Measurements from ENCODE around the gene CD300LB.

The CD300LB gene

DNA sequence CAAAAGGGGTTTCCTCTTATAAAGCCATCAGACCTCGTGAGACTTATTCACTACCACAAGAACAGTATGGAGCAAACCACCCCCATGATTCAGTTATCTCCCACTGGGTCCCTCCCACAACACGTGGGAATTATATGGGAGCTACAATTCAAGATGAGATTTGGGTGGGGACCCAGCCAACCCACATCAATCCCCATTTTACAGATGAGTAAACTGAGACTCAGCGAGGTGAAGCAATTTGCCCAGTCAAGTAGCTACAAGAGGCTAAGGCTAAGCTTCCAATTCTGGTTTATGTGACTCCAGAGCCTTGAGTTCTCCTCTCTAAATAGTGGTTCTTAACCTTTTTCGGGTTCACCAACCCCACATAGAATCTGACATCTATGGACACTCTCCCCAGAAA lies 56.1 kb downstream of the CD300LB start:
- Histone ChIP-seq H3K4me1 (ENCODE audit: control insufficient read depth, low read length) (peaks cover 3% of the 10 kb centered on the region; the same call in 1 of the 2 replicates), H3K27me3 (ENCODE audit: control insufficient read depth, low read length) (no peaks in the 10 kb centered on the region), H3K36me3 (ENCODE audit: control insufficient read depth, low read length) (no peaks in the 10 kb centered on the region), H3K4me2 (ENCODE audit: low read length) (no peak overlapping the region), H3K4me3 (ENCODE audit: low read length) (no peak overlapping the region), H3F3A (ENCODE audit: control insufficient read depth, insufficient read depth) (no peaks in the 10 kb centered on the region), H4K20me1 (ENCODE audit: control insufficient read depth, insufficient read depth, low read depth, low read length) (no peaks in the 10 kb centered on the region), H3K9me2 (replicated peaks; ENCODE audit: control insufficient read depth, low read length) (no peaks in the 10 kb centered on the region), H3K9me3 (ENCODE audit: control insufficient read depth, insufficient read depth, low read length) (no peaks in the 10 kb centered on the region), H3K79me2 (ENCODE audit: control insufficient read depth, low read length) (no peaks in the 10 kb centered on the region), H3K27ac (ENCODE audit: low read depth, low read length) (no peak overlapping the region)
- TF ChIP-seq, protein P1, sequence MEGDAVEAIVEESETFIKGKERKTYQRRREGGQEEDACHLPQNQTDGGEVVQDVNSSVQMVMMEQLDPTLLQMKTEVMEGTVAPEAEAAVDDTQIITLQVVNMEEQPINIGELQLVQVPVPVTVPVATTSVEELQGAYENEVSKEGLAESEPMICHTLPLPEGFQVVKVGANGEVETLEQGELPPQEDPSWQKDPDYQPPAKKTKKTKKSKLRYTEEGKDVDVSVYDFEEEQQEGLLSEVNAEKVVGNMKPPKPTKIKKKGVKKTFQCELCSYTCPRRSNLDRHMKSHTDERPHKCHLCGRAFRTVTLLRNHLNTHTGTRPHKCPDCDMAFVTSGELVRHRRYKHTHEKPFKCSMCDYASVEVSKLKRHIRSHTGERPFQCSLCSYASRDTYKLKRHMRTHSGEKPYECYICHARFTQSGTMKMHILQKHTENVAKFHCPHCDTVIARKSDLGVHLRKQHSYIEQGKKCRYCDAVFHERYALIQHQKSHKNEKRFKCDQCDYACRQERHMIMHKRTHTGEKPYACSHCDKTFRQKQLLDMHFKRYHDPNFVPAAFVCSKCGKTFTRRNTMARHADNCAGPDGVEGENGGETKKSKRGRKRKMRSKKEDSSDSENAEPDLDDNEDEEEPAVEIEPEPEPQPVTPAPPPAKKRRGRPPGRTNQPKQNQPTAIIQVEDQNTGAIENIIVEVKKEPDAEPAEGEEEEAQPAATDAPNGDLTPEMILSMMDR (IDR thresholded peaks at IDR 0.05; ENCODE audit: low read depth, low read length, poor library complexity, severe bottlenecking), result no peak
- TF ChIP-seq EZH2phosphoT487 (IDR thresholded peaks at IDR 0.05; ENCODE audit: borderline replicate concordance, low read length), result no peak

DNA sequence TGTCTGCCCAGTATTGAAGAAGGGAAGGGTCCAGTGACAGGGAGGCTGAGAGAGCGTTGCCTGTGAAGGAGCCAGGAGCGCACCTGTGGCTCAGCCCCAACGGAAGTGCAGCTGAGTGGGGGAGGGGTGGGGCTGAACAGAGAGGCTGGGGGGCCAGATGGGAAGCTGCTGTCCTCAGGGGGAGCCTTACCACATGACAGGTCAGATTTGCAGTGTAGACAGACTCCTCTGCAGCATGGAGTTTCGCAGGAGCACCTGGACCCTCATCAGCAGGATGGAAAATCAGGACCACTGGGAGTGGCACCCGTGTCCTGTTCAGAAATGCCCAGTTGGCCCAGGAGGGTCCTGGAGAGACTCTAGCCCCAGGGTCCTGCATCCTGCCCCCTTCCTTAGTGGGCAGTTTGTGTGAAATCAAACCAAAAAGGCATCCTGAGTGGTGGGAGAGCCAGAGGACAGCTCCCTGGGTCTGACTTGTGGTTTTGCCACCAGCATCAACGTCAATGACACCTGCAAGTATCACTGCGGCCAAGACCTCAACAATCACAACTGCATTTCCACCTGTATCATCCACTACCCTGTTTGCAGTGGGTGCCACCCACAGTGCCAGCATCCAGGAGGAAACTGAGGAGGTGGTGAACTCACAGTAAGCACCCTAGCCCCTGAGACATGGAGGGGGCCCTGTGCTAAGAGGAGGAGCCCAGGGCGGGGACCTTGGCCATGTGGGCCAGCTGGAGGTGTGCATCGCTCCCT lies 57.1 kb downstream of the CD300LB start:
- Histone ChIP-seq H3K79me2 (ENCODE audit: control insufficient read depth, low read length) (no peaks in the 10 kb centered on the region), H3F3A (ENCODE audit: control insufficient read depth, insufficient read depth) (no peaks in the 10 kb centered on the region), H3K27me3 (ENCODE audit: control insufficient read depth, low read length) (no peaks in the 10 kb centered on the region), H3K9me3 (ENCODE audit: control insufficient read depth, insufficient read depth, low read length) (no peaks in the 10 kb centered on the region), H3K36me3 (ENCODE audit: control insufficient read depth, low read length) (no peaks in the 10 kb centered on the region), H4K20me1 (ENCODE audit: control insufficient read depth, insufficient read depth, low read depth, low read length) (no peaks in the 10 kb centered on the region), H3K27ac (ENCODE audit: low read depth, low read length) (no peak overlapping the region), H3K4me1 (ENCODE audit: control insufficient read depth, low read length) (peaks cover 3% of the 10 kb centered on the region; the same call in 1 of the 2 replicates), H3K4me3 (ENCODE audit: low read length) (no peak overlapping the region), H3K9me2 (replicated peaks; ENCODE audit: control insufficient read depth, low read length) (no peaks in the 10 kb centered on the region), H3K4me2 (ENCODE audit: low read length) (no peak overlapping the region; the same call in 1 of the 2 replicates)
- no peak for TF ChIP-seq EZH2phosphoT487 (IDR thresholded peaks at IDR 0.05; ENCODE audit: borderline replicate concordance, low read length)
- TF ChIP-seq, protein P1 (IDR thresholded peaks at IDR 0.05; ENCODE audit: low read depth, low read length, poor library complexity, severe bottlenecking), result no peak

DNA sequence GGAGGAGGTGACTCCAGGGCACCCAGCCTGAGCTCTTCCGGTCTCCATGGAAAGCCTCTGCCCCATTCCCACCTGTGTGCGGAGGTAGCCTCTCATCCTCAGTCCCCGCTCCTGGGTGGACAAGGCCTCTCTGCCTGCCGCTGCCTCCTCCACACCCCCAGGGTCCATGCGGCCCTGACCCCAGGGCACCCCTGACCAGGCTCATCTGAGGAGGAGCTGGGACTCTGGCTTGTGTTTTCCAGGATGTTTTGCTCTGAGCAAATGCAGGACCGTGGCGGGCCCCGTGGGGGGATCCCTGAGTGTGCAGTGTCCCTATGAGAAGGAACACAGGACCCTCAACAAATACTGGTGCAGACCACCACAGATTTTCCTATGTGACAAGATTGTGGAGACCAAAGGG lies 58.0 kb downstream of the CD300LB start:
- H3K4me1 ChIP-seq (ENCODE audit: control insufficient read depth, low read length), result peaks cover 3% of the 10 kb centered on the region; the same call in 1 of the 2 replicates
- no peaks in the 10 kb centered on the region for H3K9me3 ChIP-seq (ENCODE audit: control insufficient read depth, insufficient read depth, low read length)
- no peak overlapping the region for H3K4me2 ChIP-seq (ENCODE audit: low read length)

More for the DNA sequence above, 58.0 kb downstream of the CD300LB start:
- Histone ChIP-seq H3K36me3 (ENCODE audit: control insufficient read depth, low read length) (no peaks in the 10 kb centered on the region), H3K79me2 (ENCODE audit: control insufficient read depth, low read length) (no peaks in the 10 kb centered on the region), H3K9me2 (replicated peaks; ENCODE audit: control insufficient read depth, low read length) (no peaks in the 10 kb centered on the region), H3F3A (ENCODE audit: control insufficient read depth, insufficient read depth) (no peaks in the 10 kb centered on the region), H3K4me3 (ENCODE audit: low read length) (no peak overlapping the region), H4K20me1 (ENCODE audit: control insufficient read depth, insufficient read depth, low read depth, low read length) (no peaks in the 10 kb centered on the region), H3K27ac (ENCODE audit: low read depth, low read length) (no peak overlapping the region), H3K27me3 (ENCODE audit: control insufficient read depth, low read length) (no peaks in the 10 kb centered on the region)
- TF ChIP-seq EZH2phosphoT487 (IDR thresholded peaks at IDR 0.05; ENCODE audit: borderline replicate concordance, low read length), result no peak
- TF ChIP-seq, protein P1 (IDR thresholded peaks at IDR 0.05; ENCODE audit: low read depth, low read length, poor library complexity, severe bottlenecking), result no peak

All from DOHH2 (cell line).